K562 (cell line): ENCODE data around the gene CWC22. TPM values are rescaled to one million over a fixed set of nuclear protein-coding genes. Genes with fewer than 3 reads are reported as not detected.

Source experiments
- ATAC-seq: fragments of 200-7000 bp; cut with Tn5 transposase; 3 replicates; pipeline ENCODE4 v1.9.1; 2020; ENCODE audit warnings: moderate library complexity
- BruUV-seq: library from RNA; stranded (reverse); fragments of 400-500 nt; replicated peaks from 2 replicates; lab custom pipeline; 2021; lab: Mats Ljungman, UMichigan
- CTCF ChIA-PET: fragments of 300-600 bp; formaldehyde crosslinking; extraction: SDS; loops from one replicate; lab custom pipeline; 2021; ENCODE audit warnings: low intra/inter-chr PET ratio; lab: Yijun Ruan, JAX
- POLR2A ChIA-PET: fragments of 300-600, 350-650 bp; sonication (Branson Sonifier 250); formaldehyde crosslinking; extraction: SDS; loops from one replicate; lab custom pipeline; 2021; ENCODE audit warnings: antibody characterized with exemption, inconsistent platforms; lab: Yijun Ruan, JAX
- DNase-seq, 4 experiments: peaks; one replicate each; pipeline versions ENCODE4 v3.0.0 to v3.0.0-alpha.2; 2011 to 2018; ENCODE audit warnings: low spot score in 3 of 4, mixed read lengths in 3 of 4; ENCODE audit errors: extremely low read depth in 1 of 4
- FAIRE-seq: peaks from 2 replicates; lab custom pipeline; 2011; peaks lifted over from hg19 to GRCh38; lab: Jason Lieb, UNC
- H2AFZ ChIP-seq: 2 replicates; pipeline ENCODE4 v1.6.0; 2011; ENCODE audit warnings: low read depth, low read length, control low read depth, inconsistent platforms
- H3K27ac ChIP-seq: fragments of 200-600 bp; 3 replicates; pipeline ENCODE4 v1.8.0; 2011; ENCODE audit warnings: low read depth, mild to moderate bottlenecking, control low read depth, inconsistent platforms, low read length, moderate library complexity, mixed read lengths; ENCODE audit errors: extremely low read depth
- H3K27me3 ChIP-seq, 2 experiments: fragments of 300-600 bp in 1 of 2; 2 replicates in 1 of 2; 3 replicates in 1 of 2; pipeline versions ENCODE4 v1.6.0 to v1.8.0; 2011; ENCODE audit warnings: inconsistent platforms in 2 of 2, low read length in 2 of 2, mild to moderate bottlenecking in 1 of 2, mixed read lengths in 1 of 2, moderate library complexity in 1 of 2; ENCODE audit not compliant: control insufficient read depth in 2 of 2, insufficient read depth in 2 of 2
- H3K36me3 ChIP-seq: fragments of 300-600 bp; 3 replicates; pipeline ENCODE4 v1.8.0; 2011; ENCODE audit warnings: mild to moderate bottlenecking, low read length, inconsistent platforms; ENCODE audit not compliant: control insufficient read depth, insufficient read depth
- H3K4me1 ChIP-seq, 2 experiments: fragments of 200-600 bp in 1 of 2; replicated peaks in 1 of 2; 2 replicates in 1 of 2; 3 replicates in 1 of 2; pipeline versions ENCODE4 v1.5.1 to v1.8.0; 2011; ENCODE audit warnings: inconsistent platforms in 2 of 2, low read length in 2 of 2, mild to moderate bottlenecking in 1 of 2, mixed read lengths in 1 of 2, moderate library complexity in 1 of 2; ENCODE audit not compliant: control insufficient read depth in 2 of 2, insufficient read depth in 2 of 2
- H3K4me2 ChIP-seq: 2 replicates; pipeline ENCODE4 v1.6.1; 2011; ENCODE audit warnings: low read length, control low read depth, inconsistent platforms, mixed read lengths; ENCODE audit not compliant: insufficient read depth
- H3K4me3 ChIP-seq: fragments of 200-600 bp; sonication (generic), shearing (Covaris generic); 2 replicates; pipeline ENCODE4 v1.5.1; 2016; ENCODE audit warnings: control low read depth, inconsistent platforms
- H3K79me2 ChIP-seq: fragments of 200-600 bp; 3 replicates; pipeline ENCODE4 v1.8.0; 2011; ENCODE audit warnings: low read length, inconsistent platforms; ENCODE audit not compliant: control insufficient read depth, insufficient read depth
- H3K9ac ChIP-seq, 2 experiments: 2 replicates each; pipeline versions ENCODE4 v1.6.0 to v1.6.1; 2011; ENCODE audit warnings: low read depth in 2 of 2, low read length in 2 of 2, control low read depth in 1 of 2, inconsistent platforms in 1 of 2, mild to moderate bottlenecking in 1 of 2, mixed read lengths in 1 of 2; ENCODE audit not compliant: insufficient read depth in 1 of 2
- H3K9me1 ChIP-seq: one replicate; pipeline ENCODE4 v1.6.0; 2011; ENCODE audit warnings: inconsistent platforms, mild to moderate bottlenecking, low read length, moderate library complexity; ENCODE audit not compliant: control insufficient read depth, insufficient read depth
- H3K9me3 ChIP-seq: replicated peaks from 2 replicates; pipeline ENCODE4 v1.5.1; 2011; ENCODE audit warnings: low read depth, low read length, inconsistent platforms; ENCODE audit not compliant: control insufficient read depth, insufficient read depth
- H4K20me1 ChIP-seq: replicated peaks from 2 replicates; pipeline ENCODE4 v1.6.1; 2011; ENCODE audit warnings: low read length, inconsistent platforms, mixed read lengths; ENCODE audit not compliant: control insufficient read depth, insufficient read depth
- ARHGAP35 ChIP-seq: fragments of 450-650 bp; IDR thresholded peaks from 2 replicates; pipeline ENCODE4 v1.6.1; 2018; ENCODE audit not compliant: partially characterized antibody
- BMI1 ChIP-seq: fragments of 150-350 bp; IDR thresholded peaks from 2 replicates; pipeline ENCODE4 v1.6.1; 2014; ENCODE audit warnings: low read length
- CBX2 ChIP-seq: fragments of 200-600 bp; sonication (generic); IDR thresholded peaks from one replicate; pipeline ENCODE4 v1.6.1; 2012; ENCODE audit warnings: mild to moderate bottlenecking, low read length, inconsistent platforms; ENCODE audit not compliant: insufficient read depth, poor library complexity, severe bottlenecking
- FOXA3 ChIP-seq, 2 experiments: fragments of 450-650 bp in 1 of 2; sonication (generic) in 1 of 2; formaldehyde crosslinking; IDR thresholded peaks in 1 of 2; conservative IDR thresholded peaks in 1 of 2; 2 replicates each; pipeline versions ENCODE4 v1.4.0 to v1.8.0; 2020 to 2022; ENCODE audit warnings: mild to moderate bottlenecking in 2 of 2, missing genetic modification reagents in 1 of 2
- FOXK2 ChIP-seq, 2 experiments: fragments of 450-650 bp; IDR thresholded peaks in 1 of 2; conservative IDR thresholded peaks in 1 of 2; 2 replicates each; pipeline ENCODE4 v1.6.1; 2016; ENCODE audit warnings: low read depth in 2 of 2, mild to moderate bottlenecking in 1 of 2
- MED1 ChIP-seq: sonication (generic); formaldehyde crosslinking; IDR thresholded peaks from 2 replicates; pipeline ENCODE4 v1.8.1; 2023; ENCODE audit warnings: missing genetic modification reagents, borderline replicate concordance
- NR2C1 ChIP-seq, 2 experiments: fragments of 450-650 bp; IDR thresholded peaks; 2 replicates each; pipeline ENCODE4 v1.6.1; 2017; ENCODE audit warnings: mild to moderate bottlenecking in 2 of 2, antibody characterized with exemption in 1 of 2, inconsistent platforms in 1 of 2, missing compliant biosample characterization in 1 of 2, missing genetic modification characterization in 1 of 2
- PHB ChIP-seq: fragments of 250-450 bp; sonication (Bioruptor Pico); IDR thresholded peaks from 2 replicates; pipeline ENCODE4 v1.5.0; 2021
- PRMT5 ChIP-seq: sonication (generic); formaldehyde crosslinking; IDR thresholded peaks from 2 replicates; pipeline ENCODE4 v1.5.0; 2020; ENCODE audit warnings: missing genetic modification reagents
- SMARCA4 ChIP-seq: fragments of 450-650 bp; IDR thresholded peaks from 2 replicates; pipeline ENCODE4 v1.6.1; 2016
- TAF7 ChIP-seq: fragments of 450-650 bp; IDR thresholded peaks from 2 replicates; pipeline ENCODE4 v1.6.1; 2016; ENCODE audit warnings: missing genetic modification characterization, missing compliant biosample characterization
- THRA ChIP-seq: fragments of 450-650 bp; IDR thresholded peaks from 2 replicates; pipeline ENCODE4 v1.6.1; 2017; ENCODE audit warnings: mild to moderate bottlenecking, moderate library complexity
- ZNF224 ChIP-seq: sonication (generic); formaldehyde crosslinking; IDR thresholded peaks from 2 replicates; pipeline ENCODE4 v1.8.0; 2022; ENCODE audit warnings: mild to moderate bottlenecking, missing genetic modification reagents
- ZNF398 ChIP-seq: fragments of 250-450 bp; sonication (Bioruptor Pico); IDR thresholded peaks from 2 replicates; pipeline ENCODE4 v1.8.0; 2021; ENCODE audit warnings: moderate library complexity, mild to moderate bottlenecking, inconsistent platforms
- ZNF445 ChIP-seq: fragments of 250-450 bp; sonication (Bioruptor Pico); IDR thresholded peaks from 2 replicates; pipeline ENCODE4 v1.4.0; 2020; ENCODE audit warnings: low read depth, mild to moderate bottlenecking, moderate library complexity
- ZNF764 ChIP-seq: fragments of 250-450 bp; sonication (Bioruptor Pico); IDR thresholded peaks from 2 replicates; pipeline ENCODE4 v1.4.0; 2020; ENCODE audit warnings: low read depth, mild to moderate bottlenecking, moderate library complexity
- WGBS: fragments of 100-300 bp; shearing (Covaris generic); methylation state at CpG from one replicate; pipeline ENCODE4 v1.1.6; 2016; ENCODE audit warnings: low coverage, mixed read lengths; ENCODE audit not compliant: insufficient coverage; ENCODE audit errors: missing lambda C conversion rate; 5-methylcytosine and 5-hydroxymethylcytosine counted together
- in situ Hi-C: fragments of 300-500 bp; cut with MboI; formaldehyde crosslinking; loops from 4 replicates; pipeline ENCODE4 v1.15.0; 2018; ENCODE audit warnings: inconsistent platforms, mixed read lengths
- intact Hi-C: fragments of 100-400 bp; cut with micrococcal nuclease; formaldehyde crosslinking; loops from 2 replicates; pipeline ENCODE4 v1.14.2; 2022
- polyA plus RNA-seq, 8 experiments: library from polyadenylated mRNA; depleted of rRNA in 4 of 8; stranded (reverse) in 5 of 8; unstranded in 3 of 8; fragments of >200 nt; fragmentation: Nextera tagmentation in 2 of 8; fragmentation: Illumina TruSeq in 1 of 8; extraction: Ambion mirVana in 2 of 8; extraction: Trizol in 1 of 8; gene quantifications; 2 replicates each; pipeline versions ENCODE4 v1.2.1 to v1.2.3, GENCODE V29; 2011 to 2014; ENCODE audit warnings: inconsistent platforms in 1 of 8, missing spikeins in 1 of 8
- total RNA-seq, 7 experiments: library from RNA; depleted of rRNA in 6 of 7; stranded (reverse); fragments of >200 nt in 6 of 7; fragmentation: Illumina TruSeq in 2 of 7; extraction: Trizol in 2 of 7; gene quantifications; 2 replicates each; pipeline versions ENCODE4 v1.2.1 to v1.2.3, GENCODE V29; 2011 to 2021; ENCODE audit warnings: low replicate concordance in 1 of 7
- TF ChIP-seq, protein P1 (sequence below), 2 experiments: fragments of 450-650 bp in 1 of 2; sonication (generic) in 1 of 2; formaldehyde crosslinking; conservative IDR thresholded peaks; 2 replicates each; pipeline versions ENCODE4 v1.4.0 to v1.8.1; 2020 to 2022; ENCODE audit warnings: mild to moderate bottlenecking in 1 of 2, missing genetic modification reagents in 1 of 2
- TF ChIP-seq, protein P2 (sequence below): fragments of 450-650 bp; IDR thresholded peaks from 2 replicates; pipeline ENCODE4 v1.6.1; 2016; ENCODE audit warnings: missing biosample characterization, missing genetic modification characterization

The CWC22 gene
- total and polyA plus RNA-seq, 9 of the 15 experiments (the other 6 are each of a cell fraction or from before 2014, with no cell fraction given): 14.5 to 54.2 (median 36.7) TPM

- TF ChIP-seq, protein P1, sequence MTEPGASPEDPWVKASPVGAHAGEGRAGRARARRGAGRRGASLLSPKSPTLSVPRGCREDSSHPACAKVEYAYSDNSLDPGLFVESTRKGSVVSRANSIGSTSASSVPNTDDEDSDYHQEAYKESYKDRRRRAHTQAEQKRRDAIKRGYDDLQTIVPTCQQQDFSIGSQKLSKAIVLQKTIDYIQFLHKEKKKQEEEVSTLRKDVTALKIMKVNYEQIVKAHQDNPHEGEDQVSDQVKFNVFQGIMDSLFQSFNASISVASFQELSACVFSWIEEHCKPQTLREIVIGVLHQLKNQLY (CRISPR knock-in tag; conservative IDR thresholded peaks at IDR 0.05): no peak
- TF ChIP-seq ZNF224 (CRISPR knock-in tag): no peak
- TF ChIP-seq, protein P2, sequence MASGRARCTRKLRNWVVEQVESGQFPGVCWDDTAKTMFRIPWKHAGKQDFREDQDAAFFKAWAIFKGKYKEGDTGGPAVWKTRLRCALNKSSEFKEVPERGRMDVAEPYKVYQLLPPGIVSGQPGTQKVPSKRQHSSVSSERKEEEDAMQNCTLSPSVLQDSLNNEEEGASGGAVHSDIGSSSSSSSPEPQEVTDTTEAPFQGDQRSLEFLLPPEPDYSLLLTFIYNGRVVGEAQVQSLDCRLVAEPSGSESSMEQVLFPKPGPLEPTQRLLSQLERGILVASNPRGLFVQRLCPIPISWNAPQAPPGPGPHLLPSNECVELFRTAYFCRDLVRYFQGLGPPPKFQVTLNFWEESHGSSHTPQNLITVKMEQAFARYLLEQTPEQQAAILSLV (tag): no peak
- no peak for TF ChIP-seq ARHGAP35
- no peak for TF ChIP-seq PRMT5 (CRISPR knock-in tag)
- no peak for TF ChIP-seq BMI1
- no peak for TF ChIP-seq MED1 (CRISPR knock-in tag)
- no peak for TF ChIP-seq TAF7
- no peak for TF ChIP-seq CBX2
Observed at GRCh38 chr2:179913809-179914208, 93.3 kb downstream of the CWC22 start (continued).

- no peak overlapping the region for H3K4me3 ChIP-seq
- no peak overlapping the region for H2AFZ ChIP-seq
- no peak overlapping the region for H3K9ac ChIP-seq
- no peaks in the 10 kb centered on the region for H3K36me3 ChIP-seq
- no peak for DNase-seq
- in situ Hi-C loops: no loop called here
- ATAC-seq: no peak
- no peak overlapping the region for H3K4me2 ChIP-seq
- no peaks in the 10 kb centered on the region for H4K20me1 ChIP-seq
- 2% methylated on average over 3 of the region's 3 CpGs for WGBS
- POLR2A ChIA-PET: interaction anchor here (0.9 to 1.5 kb wide), 4 partner anchors 8 to 32 kb away, joined by 3 to 5 read pairs (median 4); no protein-coding TSS in a partner anchor
- H3K9me1 ChIP-seq: no peaks in the 10 kb centered on the region
- FAIRE-seq: no peak
- no peak overlapping the region for H3K27ac ChIP-seq
- H3K27me3 ChIP-seq: no peaks in the 10 kb centered on the region
- H3K4me1 ChIP-seq: no peaks in the 10 kb centered on the region
- no peaks in the 10 kb centered on the region for H3K79me2 ChIP-seq
- H3K9me3 ChIP-seq: no peaks in the 10 kb centered on the region
- no TSS peak for BruUV-seq
- TF ChIP-seq ZNF398 (CRISPR knock-in tag): no peak
- TF ChIP-seq ZNF764: no peak
- TF ChIP-seq NR2C1 (IDR thresholded peaks at IDR 0.05): no peak
- TF ChIP-seq NR2C1 (tag; IDR thresholded peaks at IDR 0.05): no peak
- no peak for TF ChIP-seq THRA
- TF ChIP-seq FOXA3 (CRISPR knock-in tag; conservative IDR thresholded peaks at IDR 0.05 in 1 of 2, IDR thresholded peaks at IDR 0.05 in 1 of 2): no peak
- TF ChIP-seq ZNF445: no peak
- TF ChIP-seq FOXK2 (conservative IDR thresholded peaks at IDR 0.05 in 1 of 2, IDR thresholded peaks at IDR 0.05 in 1 of 2; ENCODE audit: low read depth in 2 of 2): no peak
- TF ChIP-seq PHB: no peak
- TF ChIP-seq SMARCA4: no peak
- CTCF ChIA-PET: no interaction called here
- intact Hi-C loops: no loop called here
Observed at GRCh38 chr2:179911569-179911968, 95.5 kb downstream of the CWC22 start.
